ENCODE measurements around the gene CEACAM8. TPM values are rescaled to one million over a fixed set of nuclear protein-coding genes. Genes with fewer than 3 reads are reported as not detected.
A peak's percentile ranks its signal among the peaks of the same experiment; 100 is the strongest.

CEACAM8 gene
- total RNA-seq, 1 experiment from 2014 or later = not detected

DNA sequence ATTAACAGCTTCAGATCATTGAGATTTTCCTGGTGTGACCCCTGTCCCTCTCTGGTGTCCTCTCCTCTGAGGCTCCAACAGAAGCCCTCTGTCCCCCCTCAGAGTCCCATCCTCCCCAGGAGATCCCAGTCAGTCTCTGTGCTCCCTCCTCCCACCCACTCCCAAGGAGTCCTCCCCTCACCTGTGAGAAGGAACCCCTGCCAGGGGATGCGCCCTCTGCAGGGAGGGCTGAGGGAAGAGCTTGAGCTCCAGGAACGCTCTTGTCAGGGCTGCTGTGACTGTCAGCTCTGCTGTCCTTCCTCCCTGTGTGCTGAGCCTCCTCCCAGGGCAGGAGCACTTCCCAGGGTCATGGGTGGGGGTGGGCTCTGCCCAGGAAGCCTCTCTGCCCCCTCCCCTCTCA is 33.2 kb downstream of the CEACAM8 start:
- no peak overlapping the region for H3K56ac ChIP-seq (ENCODE audit: insufficient read length, low read depth, low read length)
- H3K14ac ChIP-seq (ENCODE audit: insufficient read depth, low read length) = no peak overlapping the region
- H3K9ac ChIP-seq (ENCODE audit: extremely low read depth, insufficient read length, low read length) = no peak overlapping the region
- H3K79me2 ChIP-seq (ENCODE audit: insufficient read depth, low read length) = no peaks in the 10 kb centered on the region
- H3K27ac ChIP-seq (ENCODE audit: insufficient read length, low read depth, low read length) = no peak overlapping the region
- H3K4me1 ChIP-seq (ENCODE audit: insufficient read depth, low read length) = peaks cover 3% of the 10 kb centered on the region; the same call in 1 of the 2 replicates
- no peak overlapping the region for H3K4me2 ChIP-seq (ENCODE audit: insufficient read depth, insufficient read length, low read length)
- no peak overlapping the region for H2BK120ac ChIP-seq (ENCODE audit: low read depth, low read length, poor library complexity, severe bottlenecking)
- no peak overlapping the region for H2BK12ac ChIP-seq (ENCODE audit: insufficient read length, low read depth, low read length)
- Mint-ChIP-seq H3K4me3 (no peak overlapping the region), H3K36me3 (ENCODE audit: insufficient read depth in 1 of 3, low read depth in 3 of 3) (peaks cover 0 to 6% (median 3%) of the 10 kb centered on the region in 3 experiments; a peak in 3 of 7 replicates), H3K27ac (no peak overlapping the region), H3K4me1 (peaks cover 23 to 24% of the 10 kb centered on the region in 2 experiments), H3K27me3 (ENCODE audit: low read depth) (peaks cover 25% of the 10 kb centered on the region), H3K9me3 (peaks cover 4 to 10% of the 10 kb centered on the region in 2 experiments; a peak in 3 of 5 replicates)
- no peak for DNase-seq
- H3K23ac ChIP-seq (ENCODE audit: insufficient read length, low read depth, low read length) = no peak overlapping the region
- WGBS (ENCODE audit: extremely low coverage, insufficient read length, low lambda C conversion rate) = no CpG with 5 or more reads among the region's 2 CpGs
- no peak overlapping the region for H3K18ac ChIP-seq (ENCODE audit: insufficient read length, low read depth, low read length)
- H3K9me3 ChIP-seq (ENCODE audit: control insufficient read depth, low read depth, low read length) = no peaks in the 10 kb centered on the region
- H3K79me1 ChIP-seq (ENCODE audit: insufficient read depth, low read depth, low read length, poor library complexity, severe bottlenecking) = no peaks in the 10 kb centered on the region
- no peak overlapping the region for H3T11ph ChIP-seq (ENCODE audit: low read length)
- H2AK5ac ChIP-seq (ENCODE audit: insufficient read length, low read length) = no peak overlapping the region
- no peaks in the 10 kb centered on the region for H4K20me1 ChIP-seq (ENCODE audit: control insufficient read depth, insufficient read depth, insufficient read length)
- no peak overlapping the region for H2BK20ac ChIP-seq (ENCODE audit: low read depth, low read length, poor library complexity, severe bottlenecking)
- H4K8ac ChIP-seq (replicated peaks; ENCODE audit: insufficient read length, low read depth, low read length) = no peak overlapping the region
- H4K5ac ChIP-seq (ENCODE audit: insufficient read length, low read depth, low read length) = no peak overlapping the region
- no peak overlapping the region for H2AFZ ChIP-seq (ENCODE audit: low read length)
- no peak overlapping the region for H2BK15ac ChIP-seq (ENCODE audit: low read depth, low read length)
- H3K4ac ChIP-seq (ENCODE audit: low read depth, low read length) = no peak overlapping the region
- TF ChIP-seq, protein P1, sequence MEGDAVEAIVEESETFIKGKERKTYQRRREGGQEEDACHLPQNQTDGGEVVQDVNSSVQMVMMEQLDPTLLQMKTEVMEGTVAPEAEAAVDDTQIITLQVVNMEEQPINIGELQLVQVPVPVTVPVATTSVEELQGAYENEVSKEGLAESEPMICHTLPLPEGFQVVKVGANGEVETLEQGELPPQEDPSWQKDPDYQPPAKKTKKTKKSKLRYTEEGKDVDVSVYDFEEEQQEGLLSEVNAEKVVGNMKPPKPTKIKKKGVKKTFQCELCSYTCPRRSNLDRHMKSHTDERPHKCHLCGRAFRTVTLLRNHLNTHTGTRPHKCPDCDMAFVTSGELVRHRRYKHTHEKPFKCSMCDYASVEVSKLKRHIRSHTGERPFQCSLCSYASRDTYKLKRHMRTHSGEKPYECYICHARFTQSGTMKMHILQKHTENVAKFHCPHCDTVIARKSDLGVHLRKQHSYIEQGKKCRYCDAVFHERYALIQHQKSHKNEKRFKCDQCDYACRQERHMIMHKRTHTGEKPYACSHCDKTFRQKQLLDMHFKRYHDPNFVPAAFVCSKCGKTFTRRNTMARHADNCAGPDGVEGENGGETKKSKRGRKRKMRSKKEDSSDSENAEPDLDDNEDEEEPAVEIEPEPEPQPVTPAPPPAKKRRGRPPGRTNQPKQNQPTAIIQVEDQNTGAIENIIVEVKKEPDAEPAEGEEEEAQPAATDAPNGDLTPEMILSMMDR (conservative IDR thresholded peaks at IDR 0.05) = peak; percentile 39; the same call in 2 of the 3 replicates
- H2BK5ac ChIP-seq (ENCODE audit: insufficient read length, low read length) = no peak overlapping the region
- H4K91ac ChIP-seq (ENCODE audit: insufficient read length, low read depth, low read length) = no peak overlapping the region
- no peaks in the 10 kb centered on the region for H3K23me2 ChIP-seq (ENCODE audit: insufficient read length, low read depth, low read length, poor library complexity, severe bottlenecking)
- no peaks in the 10 kb centered on the region for H3K27me3 ChIP-seq (ENCODE audit: insufficient read depth, low read length)

All from H9 (cell line).